Activated naive CD4-positive, alpha-beta T cell treated with anti-CD3 and anti-CD28 coated beads, Interleukin-2, amount 10 ng/mL, durations not matched to agents 7 days and 5 days (primary cell): ENCODE results near the gene PLCH1.

Experiments used
- CTCF ChIA-PET: fragments of 350-600 bp; sonication (Branson Sonifier 250); formaldehyde crosslinking; loops from one replicate; lab custom pipeline; 2021; ENCODE audit warnings: antibody characterized with exemption; lab: Charles Lee
- DNase-seq: peaks from one replicate; pipeline ENCODE4 v3.0.0-alpha.2; 2020
- H3K27ac Mint-ChIP-seq: one replicate; pipeline ENCODE4 v1.8.0; 2021; ENCODE audit warnings: mild to moderate bottlenecking, moderate library complexity, mixed read lengths
- H3K27me3 Mint-ChIP-seq: one replicate; pipeline ENCODE4 v1.8.0; 2021; ENCODE audit warnings: mild to moderate bottlenecking, mixed read lengths
- H3K36me3 Mint-ChIP-seq: one replicate; pipeline ENCODE4 v1.8.0; 2021; ENCODE audit warnings: mixed read lengths
- H3K4me1 Mint-ChIP-seq: one replicate; pipeline ENCODE4 v1.8.0; 2021; ENCODE audit warnings: mixed read lengths
- H3K4me3 Mint-ChIP-seq: one replicate; pipeline ENCODE4 v1.8.0; 2021; ENCODE audit warnings: mild to moderate bottlenecking, moderate library complexity, mixed read lengths
- H3K9me3 Mint-ChIP-seq: one replicate; pipeline ENCODE4 v1.8.0; 2021; ENCODE audit warnings: mixed read lengths

Gene PLCH1

GRCh38 chr3:155385896-155386625 lies 358.8 kb downstream of the PLCH1 start:
- H3K27me3 Mint-ChIP-seq = peaks cover 10% of the 10 kb centered on the region
- no peaks in the 10 kb centered on the region for H3K9me3 Mint-ChIP-seq
- CTCF ChIA-PET = no interaction called here
- no peak for DNase-seq
- H3K4me1 Mint-ChIP-seq = no peaks in the 10 kb centered on the region
- no peaks in the 10 kb centered on the region for H3K36me3 Mint-ChIP-seq
- no peak overlapping the region for H3K4me3 Mint-ChIP-seq
- H3K27ac Mint-ChIP-seq = no peak overlapping the region

DNA sequence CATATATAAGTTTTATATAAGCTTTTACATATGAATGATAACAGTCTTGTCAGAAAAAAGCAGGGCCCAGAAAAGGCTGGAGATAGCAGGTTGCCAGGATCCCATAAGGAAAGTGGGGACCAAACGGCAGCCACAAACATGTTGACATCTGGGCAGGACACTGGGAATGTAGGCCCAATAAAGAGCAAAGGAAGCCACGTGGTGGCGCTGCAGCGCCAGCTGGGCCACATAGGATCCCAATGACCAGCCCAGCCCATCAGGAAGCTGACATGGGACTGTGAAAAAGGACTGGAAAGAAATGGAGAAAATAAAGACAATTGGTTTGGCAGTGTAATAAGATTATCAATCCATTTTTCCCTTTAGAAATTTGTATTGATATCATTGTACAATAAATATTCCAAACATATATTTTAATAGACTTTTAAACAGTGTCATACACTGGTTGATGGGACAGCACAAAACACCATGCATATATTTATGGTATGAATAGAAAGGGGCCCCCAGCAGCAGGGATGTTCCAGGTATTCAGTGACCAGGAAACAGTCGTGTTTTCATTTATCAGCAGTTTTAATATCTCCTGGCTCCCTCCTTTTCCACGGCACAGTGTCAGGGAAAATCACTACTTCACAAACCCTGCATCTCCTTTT lies 362.4 kb downstream of the PLCH1 start:
- no peaks in the 10 kb centered on the region for H3K36me3 Mint-ChIP-seq
- no peak overlapping the region for H3K4me3 Mint-ChIP-seq
- no peak overlapping the region for H3K27ac Mint-ChIP-seq
- CTCF ChIA-PET = interaction anchor here (2.4 kb wide), 1 partner anchor 320 kb away, joined by 8 read pairs; no protein-coding TSS in a partner anchor
- no peaks in the 10 kb centered on the region for H3K4me1 Mint-ChIP-seq
- peak; percentile 21 for DNase-seq
- H3K9me3 Mint-ChIP-seq = no peaks in the 10 kb centered on the region
- peaks cover 10% of the 10 kb centered on the region for H3K27me3 Mint-ChIP-seq

DNA sequence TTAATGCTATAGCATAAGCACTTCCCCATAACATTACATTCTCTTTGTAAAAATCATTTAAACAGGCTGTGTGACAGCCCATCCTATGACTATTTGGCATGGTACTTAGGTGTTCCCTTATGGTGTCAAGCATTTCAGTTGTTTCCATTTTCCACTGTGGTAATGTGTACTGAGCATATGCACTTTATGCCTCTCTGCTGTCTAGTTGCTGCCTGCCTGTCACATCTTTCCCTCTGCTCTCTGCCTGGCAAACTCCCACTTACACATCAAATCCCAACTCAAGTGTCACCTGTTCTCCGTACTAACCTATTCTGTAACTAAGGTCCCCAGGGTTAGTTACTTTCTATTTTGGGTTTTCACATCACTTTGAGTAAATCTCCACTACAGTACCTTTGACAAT lies 367.0 kb downstream of the PLCH1 start:
- no peaks in the 10 kb centered on the region for H3K9me3 Mint-ChIP-seq

GRCh38 chr3:155377071-155377470 lies 367.8 kb downstream of the PLCH1 start:
- no peak for DNase-seq
- no peaks in the 10 kb centered on the region for H3K36me3 Mint-ChIP-seq
- H3K27ac Mint-ChIP-seq = no peak overlapping the region
- no peaks in the 10 kb centered on the region for H3K27me3 Mint-ChIP-seq
- CTCF ChIA-PET = no interaction called here
- H3K9me3 Mint-ChIP-seq = no peaks in the 10 kb centered on the region
- no peak overlapping the region for H3K4me3 Mint-ChIP-seq
- no peaks in the 10 kb centered on the region for H3K4me1 Mint-ChIP-seq

More for the DNA sequence above, 367.0 kb downstream of the PLCH1 start:
- Mint-ChIP-seq H3K4me1 (no peaks in the 10 kb centered on the region), H3K27me3 (no peaks in the 10 kb centered on the region), H3K4me3 (no peak overlapping the region), H3K36me3 (no peaks in the 10 kb centered on the region), H3K27ac (no peak overlapping the region)
- DNase-seq = no peak
- CTCF ChIA-PET = no interaction called here

- CTCF ChIA-PET = no interaction called here
- Mint-ChIP-seq H3K27me3 (no peaks in the 10 kb centered on the region), H3K9me3 (no peaks in the 10 kb centered on the region), H3K36me3 (no peaks in the 10 kb centered on the region), H3K27ac (no peak overlapping the region), H3K4me3 (no peak overlapping the region), H3K4me1 (no peaks in the 10 kb centered on the region)
- DNase-seq = no peak
Observed at GRCh38 chr3:155372281-155372680, 372.6 kb downstream of the PLCH1 start.

DNA sequence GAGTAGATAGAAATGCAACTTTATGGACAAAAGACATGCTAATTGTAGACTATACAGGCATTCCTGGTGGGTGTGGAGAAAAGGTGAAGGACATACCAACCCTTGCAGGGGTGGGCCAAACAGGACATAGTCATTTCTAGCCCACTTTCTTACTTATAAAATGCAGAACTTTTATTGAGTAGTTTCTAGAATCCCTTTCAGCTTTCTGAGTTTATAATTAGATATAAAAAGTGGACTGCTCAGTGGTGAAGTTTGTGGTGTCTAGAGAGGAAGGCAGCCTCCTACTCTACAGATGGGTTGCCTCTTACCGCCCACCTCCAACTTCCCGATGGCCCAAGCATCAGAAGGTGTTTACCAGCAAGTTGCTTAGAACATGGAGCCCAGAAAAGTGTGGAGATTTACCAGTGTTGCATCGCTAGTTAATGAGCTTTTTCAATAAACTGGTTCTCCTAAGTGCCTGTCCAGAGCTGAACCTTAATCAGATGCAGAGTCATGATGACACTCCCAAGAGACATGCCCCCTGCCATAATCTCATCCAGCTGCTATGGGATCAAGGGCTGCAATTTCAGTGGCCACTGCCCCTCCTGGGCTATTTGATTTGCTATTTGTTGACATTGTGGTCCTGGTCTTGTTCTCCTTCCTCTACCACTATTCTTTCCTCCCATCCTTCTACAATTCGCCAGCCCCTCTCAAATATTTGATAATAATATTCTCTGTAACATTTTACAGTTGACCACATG lies 373.9 kb downstream of the PLCH1 start:
- no peaks in the 10 kb centered on the region for H3K9me3 Mint-ChIP-seq
- H3K4me3 Mint-ChIP-seq = no peak overlapping the region
- H3K36me3 Mint-ChIP-seq = no peaks in the 10 kb centered on the region
- DNase-seq = no peak
- H3K27ac Mint-ChIP-seq = no peak overlapping the region
- CTCF ChIA-PET = no interaction called here
- no peaks in the 10 kb centered on the region for H3K27me3 Mint-ChIP-seq
- no peaks in the 10 kb centered on the region for H3K4me1 Mint-ChIP-seq

- Mint-ChIP-seq H3K4me3 (no peak overlapping the region), H3K4me1 (no peaks in the 10 kb centered on the region), H3K27me3 (no peaks in the 10 kb centered on the region), H3K27ac (no peak overlapping the region), H3K9me3 (no peaks in the 10 kb centered on the region), H3K36me3 (no peaks in the 10 kb centered on the region)
- CTCF ChIA-PET = no interaction called here
- no peak for DNase-seq
Observed at GRCh38 chr3:155370198-155370597, 374.7 kb downstream of the PLCH1 start.

GRCh38 chr3:155369735-155370134 lies 375.1 kb downstream of the PLCH1 start:
- CTCF ChIA-PET = interaction anchor here (1.3 kb wide), 1 partner anchor 332 kb away, joined by 3 read pairs; no protein-coding TSS in a partner anchor

DNA sequence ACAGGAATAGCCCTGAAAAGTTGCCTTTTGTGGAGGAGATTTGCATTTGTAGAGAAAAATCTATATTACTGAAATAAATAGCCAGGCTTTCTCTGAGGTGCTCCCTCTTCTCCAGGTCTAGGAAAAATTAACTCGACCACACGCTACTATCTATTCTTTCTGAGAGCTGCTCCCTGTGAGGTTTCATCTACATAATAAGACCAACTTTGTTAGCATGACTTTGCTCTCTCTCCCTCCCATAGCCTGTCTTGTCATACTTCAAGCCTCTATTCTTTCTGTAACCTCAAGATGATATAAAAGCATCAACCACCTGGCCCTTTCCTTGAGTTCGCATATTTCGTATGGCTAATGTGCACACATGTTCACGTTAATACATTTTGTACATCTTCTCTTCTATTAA lies 375.6 kb downstream of the PLCH1 start:
- no peaks in the 10 kb centered on the region for H3K9me3 Mint-ChIP-seq
- no peak for DNase-seq

More at GRCh38 chr3:155369735-155370134, 375.1 kb downstream of the PLCH1 start:
- Mint-ChIP-seq H3K9me3 (no peaks in the 10 kb centered on the region), H3K27me3 (no peaks in the 10 kb centered on the region), H3K4me1 (no peaks in the 10 kb centered on the region), H3K27ac (no peak overlapping the region), H3K4me3 (no peak overlapping the region), H3K36me3 (no peaks in the 10 kb centered on the region)
- DNase-seq = no peak

DNA sequence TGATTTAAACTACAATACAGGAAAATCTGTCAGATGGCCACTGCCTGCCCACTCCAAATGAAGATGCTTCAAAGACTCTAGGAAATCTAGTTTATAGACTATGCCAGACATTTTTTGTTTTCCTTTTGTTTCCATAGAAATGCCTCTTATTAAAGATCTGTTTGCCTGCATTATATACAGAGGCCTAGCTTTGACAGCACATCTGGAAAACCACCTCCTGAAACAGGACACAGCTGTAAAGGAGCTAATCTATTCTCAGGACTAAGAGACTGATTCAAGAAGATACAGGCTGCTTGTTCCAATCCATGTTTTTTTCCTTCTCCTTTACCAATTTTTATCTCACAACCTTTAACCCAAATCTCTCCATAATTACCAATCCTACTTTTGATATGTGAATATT lies 376.1 kb downstream of the PLCH1 start:
- Mint-ChIP-seq H3K36me3 (no peaks in the 10 kb centered on the region), H3K4me3 (no peak overlapping the region), H3K4me1 (no peaks in the 10 kb centered on the region), H3K9me3 (no peaks in the 10 kb centered on the region), H3K27me3 (no peaks in the 10 kb centered on the region), H3K27ac (no peak overlapping the region)
- no peak for DNase-seq
- CTCF ChIA-PET = interaction anchor here (1.3 kb wide), 1 partner anchor 333 kb away, joined by 3 read pairs; no protein-coding TSS in a partner anchor

More for the DNA sequence above, 375.6 kb downstream of the PLCH1 start:
- H3K27me3 Mint-ChIP-seq = no peaks in the 10 kb centered on the region
- no peaks in the 10 kb centered on the region for H3K36me3 Mint-ChIP-seq
- H3K27ac Mint-ChIP-seq = no peak overlapping the region
- CTCF ChIA-PET = interaction anchor here (1.3 kb wide), 1 partner anchor 333 kb away, joined by 3 read pairs; no protein-coding TSS in a partner anchor
- no peak overlapping the region for H3K4me3 Mint-ChIP-seq
- no peaks in the 10 kb centered on the region for H3K4me1 Mint-ChIP-seq

- DNase-seq = no peak
- CTCF ChIA-PET = no interaction called here
- Mint-ChIP-seq H3K4me3 (no peak overlapping the region), H3K4me1 (no peaks in the 10 kb centered on the region), H3K9me3 (no peaks in the 10 kb centered on the region), H3K27me3 (no peaks in the 10 kb centered on the region), H3K27ac (no peak overlapping the region), H3K36me3 (no peaks in the 10 kb centered on the region)
Observed at GRCh38 chr3:155367506-155367905, 377.4 kb downstream of the PLCH1 start.

DNA sequence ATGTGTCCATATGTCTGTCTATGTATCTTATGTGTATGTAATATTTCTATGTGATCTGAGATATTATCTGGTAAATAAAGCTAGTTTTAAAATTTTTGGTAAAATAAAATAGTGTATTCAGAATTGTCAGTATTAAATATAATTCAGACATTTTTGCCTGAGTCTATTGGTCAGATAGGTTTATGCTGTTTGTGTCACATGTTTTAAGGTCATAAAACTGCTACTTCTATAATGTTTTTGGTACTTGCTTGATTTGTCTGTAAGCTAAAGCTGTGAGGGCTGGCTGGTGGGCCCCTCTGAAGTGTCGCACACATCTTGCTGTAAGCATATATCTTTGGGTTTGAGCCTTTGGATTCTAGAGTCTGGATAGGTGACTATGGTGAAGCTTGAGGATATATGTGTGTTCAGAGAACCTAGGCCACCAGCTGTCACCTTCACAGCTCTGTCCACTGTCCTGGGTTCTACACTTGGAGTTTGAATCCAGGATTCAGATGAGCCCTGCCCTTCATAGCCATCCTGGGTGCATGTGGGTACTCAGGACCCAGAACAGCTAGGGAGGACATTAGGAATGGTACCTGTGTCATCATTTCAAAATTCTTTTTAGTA lies 379.6 kb downstream of the PLCH1 start:
- Mint-ChIP-seq H3K27ac (no peak overlapping the region), H3K36me3 (no peaks in the 10 kb centered on the region), H3K4me3 (no peak overlapping the region), H3K9me3 (no peaks in the 10 kb centered on the region), H3K27me3 (no peaks in the 10 kb centered on the region), H3K4me1 (no peaks in the 10 kb centered on the region)
- CTCF ChIA-PET = no interaction called here
- no peak for DNase-seq

DNA sequence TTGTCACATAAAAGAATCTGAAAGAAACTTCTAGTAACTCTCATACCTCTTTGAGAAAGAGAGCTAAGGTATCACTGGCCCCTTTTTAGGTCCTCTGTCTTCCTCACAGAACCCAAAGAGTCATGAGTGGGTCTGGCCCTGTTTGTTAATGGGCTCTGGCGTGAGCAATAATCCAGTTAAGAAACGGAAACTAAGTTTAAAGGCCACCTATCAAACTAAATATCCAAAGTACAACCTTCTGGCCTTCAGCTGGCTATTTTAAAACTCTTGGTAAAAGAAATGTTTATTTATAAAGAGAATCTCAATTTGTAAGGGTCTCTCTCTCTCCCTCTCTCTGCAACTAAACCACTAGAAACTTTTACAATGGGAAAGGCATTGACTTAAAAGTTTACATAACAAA lies 380.4 kb downstream of the PLCH1 start:
- H3K9me3 Mint-ChIP-seq = no peaks in the 10 kb centered on the region
- no peak overlapping the region for H3K27ac Mint-ChIP-seq
- no peaks in the 10 kb centered on the region for H3K27me3 Mint-ChIP-seq
- no peaks in the 10 kb centered on the region for H3K36me3 Mint-ChIP-seq
- no peaks in the 10 kb centered on the region for H3K4me1 Mint-ChIP-seq
- CTCF ChIA-PET = no interaction called here
- no peak overlapping the region for H3K4me3 Mint-ChIP-seq
- DNase-seq = no peak

DNA sequence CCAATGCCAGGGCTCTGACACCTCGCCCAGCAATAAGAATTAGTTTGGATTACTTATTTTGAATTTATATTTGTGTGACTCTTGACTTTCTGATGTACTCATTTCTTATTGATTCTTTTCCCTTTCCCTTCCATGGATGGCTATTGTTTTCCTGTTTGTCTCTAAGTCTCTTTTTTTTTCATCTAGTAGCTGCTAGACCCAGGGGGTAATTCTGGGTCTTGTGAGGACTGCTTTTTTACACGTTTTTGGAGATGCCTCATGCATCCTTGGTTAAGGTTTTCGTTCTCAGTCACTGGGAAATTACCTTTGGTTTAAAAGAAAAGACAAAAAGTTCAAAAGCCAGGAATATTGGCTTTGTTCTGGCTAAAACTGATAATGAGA lies 381.2 kb downstream of the PLCH1 start:
- no peaks in the 10 kb centered on the region for H3K36me3 Mint-ChIP-seq
- no peak overlapping the region for H3K27ac Mint-ChIP-seq
- CTCF ChIA-PET = no interaction called here
- H3K4me1 Mint-ChIP-seq = no peaks in the 10 kb centered on the region
- H3K9me3 Mint-ChIP-seq = no peaks in the 10 kb centered on the region
- H3K4me3 Mint-ChIP-seq = no peak overlapping the region
- DNase-seq = no peak
- no peaks in the 10 kb centered on the region for H3K27me3 Mint-ChIP-seq
